SK-N-SH (cell line): ENCODE results near the gene NCKAP5.

ENCODE experiments used
- CTCF ChIP-seq: fragments of 200-600 bp; sonication (generic); IDR thresholded peaks from 2 replicates; pipeline ENCODE4 v1.6.1; 2017; ENCODE audit warnings: antibody characterized with exemption, mild to moderate bottlenecking, moderate library complexity
- MAX ChIP-seq: IDR thresholded peaks from 2 replicates; pipeline ENCODE4 v1.4.0; 2012; ENCODE audit warnings: low read depth
- NRF1 ChIP-seq: IDR thresholded peaks from 2 replicates; pipeline ENCODE4 v1.6.1; 2012; ENCODE audit warnings: low read depth, mild to moderate bottlenecking, low read length
- RXRA ChIP-seq: IDR thresholded peaks from 2 replicates; pipeline ENCODE4 v1.4.0; 2012; ENCODE audit warnings: low read depth, mild to moderate bottlenecking, borderline replicate concordance
- SMC3 ChIP-seq: IDR thresholded peaks from 2 replicates; pipeline ENCODE4 v1.6.1; 2012; ENCODE audit warnings: low read depth, low read length, improper control_type of control experiment
- TF ChIP-seq, protein P1 (sequence below): IDR thresholded peaks from 2 replicates; pipeline ENCODE4 v1.4.0; 2012; ENCODE audit warnings: low read depth, borderline replicate concordance

GRCh38 chr2:133090358-133090757 is 477.9 kb downstream of the NCKAP5 start:
- TF ChIP-seq CTCF (no peak), RXRA (no peak), MAX (no peak), SMC3 (no peak), NRF1 (no peak)
- TF ChIP-seq, protein P1, sequence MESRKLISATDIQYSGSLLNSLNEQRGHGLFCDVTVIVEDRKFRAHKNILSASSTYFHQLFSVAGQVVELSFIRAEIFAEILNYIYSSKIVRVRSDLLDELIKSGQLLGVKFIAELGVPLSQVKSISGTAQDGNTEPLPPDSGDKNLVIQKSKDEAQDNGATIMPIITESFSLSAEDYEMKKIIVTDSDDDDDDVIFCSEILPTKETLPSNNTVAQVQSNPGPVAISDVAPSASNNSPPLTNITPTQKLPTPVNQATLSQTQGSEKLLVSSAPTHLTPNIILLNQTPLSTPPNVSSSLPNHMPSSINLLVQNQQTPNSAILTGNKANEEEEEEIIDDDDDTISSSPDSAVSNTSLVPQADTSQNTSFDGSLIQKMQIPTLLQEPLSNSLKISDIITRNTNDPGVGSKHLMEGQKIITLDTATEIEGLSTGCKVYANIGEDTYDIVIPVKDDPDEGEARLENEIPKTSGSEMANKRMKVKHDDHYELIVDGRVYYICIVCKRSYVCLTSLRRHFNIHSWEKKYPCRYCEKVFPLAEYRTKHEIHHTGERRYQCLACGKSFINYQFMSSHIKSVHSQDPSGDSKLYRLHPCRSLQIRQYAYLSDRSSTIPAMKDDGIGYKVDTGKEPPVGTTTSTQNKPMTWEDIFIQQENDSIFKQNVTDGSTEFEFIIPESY: no peak
